ENCODE data around the gene SURF6.
A peak's percentile ranks its signal among the peaks of the same experiment; 100 is the strongest.
"Not testable (repeated sequence)": the region's sequence is repeated elsewhere in the genome, so short reads cannot be mapped to it uniquely, and the experiment has no call there.

SURF6 gene

GRCh38 chr9:133335924-133336811 lies at the start of gene SURF6:
Gene SURF6, minus strand, starts transcription at chr9:133336188. Its CDS starts 56 bp downstream, at chr9:133336132.
- DNase-seq (ENCODE audit: low read depth) = peak; percentile 93

- DNase-seq (ENCODE audit: low read depth) = no peak
Measured at GRCh38 chr9:133385452-133385851, 49.5 kb upstream of the SURF6 start.

GRCh38 chr9:133384736-133385321 lies 48.8 kb upstream of the SURF6 start:
- DNase-seq (ENCODE audit: low read depth) = no peak

- no peak for DNase-seq (ENCODE audit: low read depth)
Measured at GRCh38 chr9:133383438-133383837, 47.5 kb upstream of the SURF6 start.

GRCh38 chr9:133382507-133383141 lies 46.6 kb upstream of the SURF6 start:
- no peak for DNase-seq (ENCODE audit: low read depth)

- DNase-seq (ENCODE audit: low read depth) = no peak
Measured at GRCh38 chr9:133380734-133381133, 44.7 kb upstream of the SURF6 start.

GRCh38 chr9:133379153-133380086 lies 43.4 kb upstream of the SURF6 start:
- no peak for DNase-seq (ENCODE audit: low read depth)

GRCh38 chr9:133378408-133378962 lies 42.5 kb upstream of the SURF6 start:
- DNase-seq (ENCODE audit: low read depth) = no peak

- peak; percentile 39 for DNase-seq (ENCODE audit: low read depth)
Measured at GRCh38 chr9:133377721-133378216, 41.8 kb upstream of the SURF6 start.

- DNase-seq (ENCODE audit: low read depth) = not testable (repeated sequence)
Measured at GRCh38 chr9:133377280-133377679, 41.3 kb upstream of the SURF6 start.

- peak; percentile 96 for DNase-seq (ENCODE audit: low read depth)
Measured at GRCh38 chr9:133375724-133376654, 40.0 kb upstream of the SURF6 start, which contains the start of the genes STKLD1 and SURF4. Gene STKLD1, plus strand, starts transcription at chr9:133376366. Its CDS starts 108 bp downstream, at chr9:133376474. Gene SURF4, minus strand, starts transcription at chr9:133376060. Its CDS starts 91 bp downstream, at chr9:133375969.

- peak; percentile 63 for DNase-seq (ENCODE audit: low read depth)
Measured at GRCh38 chr9:133375116-133375723, 39.2 kb upstream of the SURF6 start.

GRCh38 chr9:133374612-133375115 lies 38.7 kb upstream of the SURF6 start:
- peak; percentile 82 for DNase-seq (ENCODE audit: low read depth)

- DNase-seq (ENCODE audit: low read depth) = no peak
Measured at GRCh38 chr9:133372144-133372543, 36.2 kb upstream of the SURF6 start.

GRCh38 chr9:133371261-133371711 lies 35.3 kb upstream of the SURF6 start:
- DNase-seq (ENCODE audit: low read depth) = no peak

- no peak for DNase-seq (ENCODE audit: low read depth)
Measured at GRCh38 chr9:133370685-133371084, 34.7 kb upstream of the SURF6 start.

GRCh38 chr9:133369933-133370332 lies 33.9 kb upstream of the SURF6 start:
- no peak for DNase-seq (ENCODE audit: low read depth)

- no peak for DNase-seq (ENCODE audit: low read depth)
Measured at GRCh38 chr9:133369422-133369821, 33.4 kb upstream of the SURF6 start.

GRCh38 chr9:133368249-133368881 lies 32.4 kb upstream of the SURF6 start:
- no peak for DNase-seq (ENCODE audit: low read depth)
